ENCODE measurements around the gene SYT7. TPM values are rescaled to one million over a fixed set of nuclear protein-coding genes. Genes with fewer than 3 reads are reported as not detected.
A peak's percentile ranks its signal among the peaks of the same experiment; 100 is the strongest.

SYT7 gene
- total and polyA plus RNA-seq, 8 donors: 4.3 to 59.4 (median 12.5) TPM

GRCh38 chr11:61598374-61598773 is 17.5 kb upstream of the SYT7 start:
- ATAC-seq: no peak
- Histone ChIP-seq H3K4me1 (no peaks in the 10 kb centered on the region), H3K9me3 (no peaks in the 10 kb centered on the region), H3K4me3 (no peak overlapping the region), H3K36me3 (no peaks in the 10 kb centered on the region), H3K27me3 (no peaks in the 10 kb centered on the region), H3K27ac (no peak overlapping the region)
- no peak for DNase-seq
- intact Hi-C loops (cut with DNase I): no loop called here
- TF ChIP-seq, protein P1, sequence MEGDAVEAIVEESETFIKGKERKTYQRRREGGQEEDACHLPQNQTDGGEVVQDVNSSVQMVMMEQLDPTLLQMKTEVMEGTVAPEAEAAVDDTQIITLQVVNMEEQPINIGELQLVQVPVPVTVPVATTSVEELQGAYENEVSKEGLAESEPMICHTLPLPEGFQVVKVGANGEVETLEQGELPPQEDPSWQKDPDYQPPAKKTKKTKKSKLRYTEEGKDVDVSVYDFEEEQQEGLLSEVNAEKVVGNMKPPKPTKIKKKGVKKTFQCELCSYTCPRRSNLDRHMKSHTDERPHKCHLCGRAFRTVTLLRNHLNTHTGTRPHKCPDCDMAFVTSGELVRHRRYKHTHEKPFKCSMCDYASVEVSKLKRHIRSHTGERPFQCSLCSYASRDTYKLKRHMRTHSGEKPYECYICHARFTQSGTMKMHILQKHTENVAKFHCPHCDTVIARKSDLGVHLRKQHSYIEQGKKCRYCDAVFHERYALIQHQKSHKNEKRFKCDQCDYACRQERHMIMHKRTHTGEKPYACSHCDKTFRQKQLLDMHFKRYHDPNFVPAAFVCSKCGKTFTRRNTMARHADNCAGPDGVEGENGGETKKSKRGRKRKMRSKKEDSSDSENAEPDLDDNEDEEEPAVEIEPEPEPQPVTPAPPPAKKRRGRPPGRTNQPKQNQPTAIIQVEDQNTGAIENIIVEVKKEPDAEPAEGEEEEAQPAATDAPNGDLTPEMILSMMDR (IDR thresholded peaks at IDR 0.05): no peak
- 48 to 68% methylated on average over 3 of the region's 3 CpGs for WGBS, 2 donors
- no peak for FAIRE-seq

DNA sequence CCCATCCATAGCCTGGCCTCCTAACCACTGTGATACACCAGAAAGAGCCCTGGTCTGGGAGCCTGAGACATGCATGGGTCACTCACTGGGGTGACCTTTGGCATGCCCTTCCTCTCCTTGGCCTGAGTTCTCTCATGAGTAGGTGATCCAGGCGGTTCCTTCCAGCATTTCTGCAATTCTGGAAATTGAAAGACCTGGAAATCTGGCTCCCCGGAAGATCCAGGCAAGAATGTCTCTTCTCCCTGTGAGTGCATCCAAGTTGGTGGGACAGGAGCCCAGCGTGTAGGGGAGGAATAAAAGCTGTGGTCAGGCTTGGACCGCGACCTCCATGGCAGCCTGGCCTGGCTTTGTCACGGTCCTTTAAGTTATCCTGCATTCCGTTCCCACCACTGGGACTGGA is 16.1 kb upstream of the SYT7 start:
- no peak for ATAC-seq
- 85 to 95% methylated on average over 7 of the region's 7 CpGs for WGBS, 2 donors
- Histone ChIP-seq H3K9me3 (no peaks in the 10 kb centered on the region), H3K27me3 (no peaks in the 10 kb centered on the region), H3K36me3 (no peaks in the 10 kb centered on the region), H3K4me1 (no peaks in the 10 kb centered on the region), H3K4me3 (no peak overlapping the region), H3K27ac (no peak overlapping the region)
- TF ChIP-seq, protein P1 (IDR thresholded peaks at IDR 0.05): no peak
- no peak for FAIRE-seq
- DNase-seq: peak in 1 of 6 donors; percentile 30
- intact Hi-C loops (cut with DNase I): no loop called here

GRCh38 chr11:61596542-61596941 is 15.7 kb upstream of the SYT7 start:
- no peaks in the 10 kb centered on the region for H3K36me3 ChIP-seq
- no peak overlapping the region for H3K27ac ChIP-seq
- no peaks in the 10 kb centered on the region for H3K4me1 ChIP-seq
- no peak for DNase-seq
- no peaks in the 10 kb centered on the region for H3K9me3 ChIP-seq
- no peak overlapping the region for H3K4me3 ChIP-seq
- no peak for ATAC-seq
- 65 to 70% methylated on average over 1 of the region's 1 CpG for WGBS, 2 donors
- no peak for FAIRE-seq
- H3K27me3 ChIP-seq: no peaks in the 10 kb centered on the region
- intact Hi-C loops (cut with DNase I): no loop called here
- TF ChIP-seq, protein P1 (IDR thresholded peaks at IDR 0.05): no peak

DNA sequence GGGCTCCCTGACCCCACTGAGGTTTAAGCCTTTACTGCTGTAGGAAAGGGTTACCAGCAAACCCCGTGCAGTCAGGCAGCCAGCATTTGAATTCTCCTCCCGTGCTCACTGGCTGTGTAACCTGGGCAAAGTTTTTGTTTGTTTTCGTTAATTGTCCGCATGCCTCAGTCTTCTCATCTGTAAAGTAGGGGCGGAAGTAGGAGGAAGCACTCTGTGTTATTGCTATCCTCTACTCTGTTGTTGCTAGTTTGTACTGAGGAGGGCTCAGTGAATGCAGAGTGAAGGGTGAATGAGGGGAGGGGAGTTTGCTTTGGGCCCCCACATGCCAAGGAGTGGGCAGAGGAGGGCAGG is 14.0 kb upstream of the SYT7 start:
- Histone ChIP-seq H3K27me3 (no peaks in the 10 kb centered on the region), H3K36me3 (no peaks in the 10 kb centered on the region), H3K9me3 (no peaks in the 10 kb centered on the region), H3K4me1 (no peaks in the 10 kb centered on the region), H3K4me3 (no peak overlapping the region), H3K27ac (no peak overlapping the region)
- FAIRE-seq (no peak), ATAC-seq (no peak), DNase-seq (no peak)
- intact Hi-C loops (cut with DNase I): no loop called here
- TF ChIP-seq, protein P1 (IDR thresholded peaks at IDR 0.05): no peak
- WGBS, 2 donors: 59 to 65% methylated on average over 5 of the region's 5 CpGs

- no peaks in the 10 kb centered on the region for H3K27me3 ChIP-seq
- FAIRE-seq (no peak), DNase-seq (no peak), ATAC-seq (no peak)
- no peak overlapping the region for H3K27ac ChIP-seq
- 75 to 81% methylated on average over 2 of the region's 2 CpGs for whole genome bisulfite sequencing, 2 donors
- no peaks in the 10 kb centered on the region for H3K36me3 ChIP-seq
- no peak overlapping the region for H3K4me3 ChIP-seq
- intact Hi-C loops (cut with DNase I): no loop called here
- no peaks in the 10 kb centered on the region for H3K9me3 ChIP-seq
- TF ChIP-seq, protein P1 (IDR thresholded peaks at IDR 0.05): no peak
- H3K4me1 ChIP-seq: peaks cover 0 to 4% (median 0%) of the 10 kb centered on the region in 3 donors
These were observed 12.3 kb upstream of the SYT7 start for GRCh38 chr11:61593151-61593550.
